GM06990 (cell line): ENCODE results near the gene NFATC3.

Experiments used
- DNase-seq: peaks from one replicate; pipeline ENCODE4 v3.0.0-alpha.2; 2011; ENCODE audit not compliant: insufficient read length; ENCODE audit errors: extremely low read depth
- H3K27me3 ChIP-seq: replicated peaks from 2 replicates; pipeline ENCODE4 v1.6.0; 2011; ENCODE audit warnings: low read length; ENCODE audit not compliant: control insufficient read depth, insufficient read depth
- H3K36me3 ChIP-seq: 2 replicates; pipeline ENCODE4 v1.5.1; 2011; ENCODE audit warnings: low read length; ENCODE audit not compliant: control insufficient read depth, insufficient read depth
- H3K4me3 ChIP-seq: replicated peaks from 2 replicates; pipeline ENCODE4 v1.5.1; 2011; ENCODE audit warnings: low read depth, mild to moderate bottlenecking, control low read depth, low read length
- TF ChIP-seq, protein P1 (sequence below): IDR thresholded peaks from 2 replicates; pipeline ENCODE4 v1.5.1; 2011; ENCODE audit warnings: low read length, control low read depth, mild to moderate bottlenecking, inconsistent platforms; ENCODE audit not compliant: insufficient read depth, poor library complexity, severe bottlenecking

NFATC3 gene

DNA sequence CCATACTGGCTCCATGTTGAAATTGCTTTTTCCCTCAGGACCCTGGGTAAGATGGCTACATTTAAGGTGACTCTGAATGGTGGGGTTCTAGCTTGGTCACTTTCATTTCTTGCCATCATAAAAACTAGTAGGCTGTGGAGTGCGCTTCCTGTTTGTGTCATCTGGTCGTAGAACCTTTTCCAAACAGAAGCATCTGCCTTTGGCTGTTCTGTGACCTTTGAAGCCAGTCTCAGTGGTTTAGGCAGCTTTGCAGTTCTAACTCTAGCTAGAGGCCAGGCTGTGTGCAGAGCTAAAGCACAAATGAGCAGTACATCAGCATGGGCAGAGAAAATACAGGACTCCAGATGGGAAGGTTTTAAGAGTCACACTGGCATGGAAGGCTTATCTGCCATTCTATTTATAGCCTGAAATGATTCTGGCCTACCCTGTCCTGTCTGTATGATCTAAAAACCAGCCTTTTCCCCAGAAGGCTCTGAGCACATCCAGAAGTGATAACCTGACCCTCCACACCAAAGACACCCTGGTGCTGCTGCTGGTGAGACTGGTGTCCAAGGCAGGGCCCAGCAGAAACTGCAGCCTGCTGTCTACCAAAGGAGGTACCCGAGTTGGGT is 142.1 kb downstream of the NFATC3 start:
- H3K27me3 ChIP-seq, result no peaks in the 10 kb centered on the region
- H3K36me3 ChIP-seq, result peaks cover 3% of the 10 kb centered on the region; the same call in 1 of the 2 replicates
- no peak overlapping the region for H3K4me3 ChIP-seq
- TF ChIP-seq, protein P1, sequence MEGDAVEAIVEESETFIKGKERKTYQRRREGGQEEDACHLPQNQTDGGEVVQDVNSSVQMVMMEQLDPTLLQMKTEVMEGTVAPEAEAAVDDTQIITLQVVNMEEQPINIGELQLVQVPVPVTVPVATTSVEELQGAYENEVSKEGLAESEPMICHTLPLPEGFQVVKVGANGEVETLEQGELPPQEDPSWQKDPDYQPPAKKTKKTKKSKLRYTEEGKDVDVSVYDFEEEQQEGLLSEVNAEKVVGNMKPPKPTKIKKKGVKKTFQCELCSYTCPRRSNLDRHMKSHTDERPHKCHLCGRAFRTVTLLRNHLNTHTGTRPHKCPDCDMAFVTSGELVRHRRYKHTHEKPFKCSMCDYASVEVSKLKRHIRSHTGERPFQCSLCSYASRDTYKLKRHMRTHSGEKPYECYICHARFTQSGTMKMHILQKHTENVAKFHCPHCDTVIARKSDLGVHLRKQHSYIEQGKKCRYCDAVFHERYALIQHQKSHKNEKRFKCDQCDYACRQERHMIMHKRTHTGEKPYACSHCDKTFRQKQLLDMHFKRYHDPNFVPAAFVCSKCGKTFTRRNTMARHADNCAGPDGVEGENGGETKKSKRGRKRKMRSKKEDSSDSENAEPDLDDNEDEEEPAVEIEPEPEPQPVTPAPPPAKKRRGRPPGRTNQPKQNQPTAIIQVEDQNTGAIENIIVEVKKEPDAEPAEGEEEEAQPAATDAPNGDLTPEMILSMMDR, result no peak
- no peak for DNase-seq

DNA sequence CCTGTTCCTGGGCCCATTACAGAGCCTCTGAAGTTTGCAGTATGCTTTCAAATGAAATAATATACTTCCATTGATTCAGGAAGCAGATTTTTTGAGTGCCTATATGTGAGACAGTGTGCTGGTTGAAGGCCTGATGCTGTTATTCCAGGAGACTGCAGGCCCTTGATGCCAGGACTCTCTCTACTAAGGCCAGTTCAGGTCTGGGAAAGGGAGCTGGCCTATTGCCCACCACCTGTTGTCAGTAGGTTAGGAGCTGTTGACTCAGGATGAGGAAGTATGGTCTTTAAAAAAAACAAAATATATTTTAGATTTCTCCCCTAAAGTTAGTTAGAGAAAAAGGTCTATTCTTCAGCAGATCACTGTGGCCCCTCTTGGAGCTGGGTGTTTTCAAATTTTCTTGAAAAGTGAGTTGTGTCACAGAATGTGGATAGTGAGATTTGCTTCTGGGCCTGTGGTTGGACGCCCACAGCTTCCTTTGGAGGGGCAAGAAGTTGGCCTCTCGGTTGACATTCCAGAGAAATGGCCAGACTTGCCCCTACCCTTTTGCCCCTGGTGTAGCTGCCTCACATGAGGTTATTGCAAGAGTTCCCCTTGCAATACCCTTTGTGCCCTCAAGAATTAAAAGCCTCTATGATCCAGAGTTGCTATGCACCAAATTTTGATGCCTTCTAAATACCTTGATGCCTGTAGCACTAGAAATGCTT is 142.8 kb downstream of the NFATC3 start:
- DNase-seq, result no peak
- H3K4me3 ChIP-seq, result no peak overlapping the region
- no peaks in the 10 kb centered on the region for H3K27me3 ChIP-seq
- peaks cover 3% of the 10 kb centered on the region; the same call in 1 of the 2 replicates for H3K36me3 ChIP-seq
- TF ChIP-seq, protein P1, result no peak

DNA sequence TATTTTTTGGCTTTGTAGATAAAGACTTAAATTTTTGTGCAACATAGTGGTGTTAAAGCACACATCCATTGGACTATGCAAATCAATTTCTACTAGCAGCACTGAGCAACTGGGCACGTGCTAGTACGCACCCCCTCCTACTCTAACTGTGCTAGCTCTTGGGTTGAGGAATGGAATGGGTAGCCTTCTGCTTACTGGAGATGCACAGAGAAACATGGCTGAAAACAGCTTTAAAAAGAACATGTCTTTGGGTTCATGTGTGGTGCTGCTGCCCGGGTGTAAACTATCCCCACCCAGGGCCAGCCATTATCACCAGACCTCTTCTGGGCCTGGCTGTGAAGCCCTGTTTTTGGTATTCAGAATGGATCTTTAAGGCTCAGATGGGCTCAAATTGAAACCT is 143.5 kb downstream of the NFATC3 start:
- TF ChIP-seq, protein P1, result no peak
- no peak for DNase-seq
- Histone ChIP-seq H3K36me3 (peaks cover 3% of the 10 kb centered on the region; the same call in 1 of the 2 replicates), H3K27me3 (no peaks in the 10 kb centered on the region), H3K4me3 (no peak overlapping the region)

DNA sequence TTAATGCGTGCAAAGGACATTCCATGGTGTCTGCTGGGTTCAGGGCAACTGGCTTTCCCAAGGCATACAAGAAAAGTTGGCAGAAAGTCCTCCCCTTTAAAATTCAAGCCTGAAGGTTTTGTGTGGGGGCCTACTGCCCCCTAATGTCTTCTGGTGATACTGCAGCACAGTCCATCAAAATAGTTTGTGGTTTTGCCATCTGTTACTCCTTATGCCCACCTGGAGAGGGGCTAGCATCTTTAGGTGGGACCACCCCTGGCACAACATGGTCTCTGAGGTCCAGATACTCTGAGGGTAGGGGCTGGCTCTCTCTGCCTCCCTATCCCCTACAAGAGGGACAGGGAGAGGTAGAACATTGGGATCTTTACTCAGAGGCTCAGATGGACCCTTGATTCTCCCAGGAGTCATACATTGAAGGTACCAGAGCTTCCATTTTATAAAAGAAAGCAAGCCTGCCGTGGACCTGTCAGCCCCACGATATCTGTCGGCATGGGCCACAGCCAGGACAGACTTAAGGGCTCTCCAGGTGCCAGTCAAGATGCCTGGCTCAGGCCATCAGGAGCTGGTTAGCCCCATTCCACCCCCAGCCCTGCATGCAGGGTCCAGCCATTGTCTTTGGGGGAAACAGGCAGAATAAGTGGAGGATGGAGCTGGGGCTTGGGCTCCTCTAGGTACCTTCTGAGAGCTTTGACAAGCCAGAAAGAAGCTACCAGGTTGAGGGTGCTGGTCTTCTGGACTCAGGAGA is 144.4 kb downstream of the NFATC3 start:
- Histone ChIP-seq H3K27me3 (no peaks in the 10 kb centered on the region), H3K4me3 (no peak overlapping the region), H3K36me3 (peaks cover 3% of the 10 kb centered on the region; the same call in 1 of the 2 replicates)
- TF ChIP-seq, protein P1, result peak; percentile 90
- no peak for DNase-seq

DNA sequence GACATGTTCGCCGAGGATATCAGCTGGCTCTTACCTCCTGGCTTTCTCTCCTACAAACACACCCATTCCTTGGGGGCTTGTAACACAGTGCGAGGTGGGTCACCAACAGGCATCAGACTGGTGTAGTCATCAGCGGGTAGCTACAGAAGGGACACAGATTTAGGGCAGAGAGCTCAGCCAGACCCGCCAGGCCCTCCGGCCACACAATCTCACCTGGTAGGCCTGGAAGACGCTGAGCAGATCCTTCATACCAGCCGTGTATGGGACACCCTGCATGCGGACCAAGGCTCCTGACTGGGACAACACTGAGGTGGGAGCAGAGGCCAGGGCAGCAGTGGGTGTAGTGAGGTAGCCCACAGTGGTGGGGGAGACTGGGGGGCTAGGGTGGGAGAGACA is 145.0 kb downstream of the NFATC3 start:
- DNase-seq, result no peak
- H3K27me3 ChIP-seq, result no peaks in the 10 kb centered on the region
- TF ChIP-seq, protein P1, result no peak
- no peak overlapping the region for H3K4me3 ChIP-seq
- H3K36me3 ChIP-seq, result peaks cover 3% of the 10 kb centered on the region; the same call in 1 of the 2 replicates
